Psoas muscle (tissue), 8 donors: ENCODE measurements around the gene ZEB1. TPM values are rescaled to one million over a fixed set of nuclear protein-coding genes. Genes with fewer than 3 reads are reported as not detected.

Source experiments
- ATAC-seq, 4 donors: fragments of 200-7000 bp; cut with Tn5 transposase; one replicate each; pipeline ENCODE4 v1.9.1; 2020; ENCODE audit warnings: moderate library complexity in 3 of 4, mild to moderate bottlenecking in 2 of 4
- DNase-seq, 2 donors: peaks; one replicate each; pipeline ENCODE4 v3.0.0-alpha.2; 2020
- H3K27ac ChIP-seq: fragments of 200-600 bp; one replicate; pipeline ENCODE4 v1.8.0; 2022
- H3K27me3 ChIP-seq, 3 donors: fragments of 200-600 bp in 1 of 3; one replicate each; pipeline versions ENCODE4 v1.6.1 to v1.8.0; 2013 to 2022; ENCODE audit warnings: low read length in 2 of 3, mild to moderate bottlenecking in 2 of 3, moderate library complexity in 1 of 3; ENCODE audit not compliant: insufficient read depth in 3 of 3
- H3K36me3 ChIP-seq, 2 donors: fragments of 200-600 bp in 1 of 2; one replicate each; pipeline versions ENCODE4 v1.6.1 to v1.8.0; 2013 to 2022; ENCODE audit warnings: low read depth in 1 of 2, mild to moderate bottlenecking in 1 of 2, moderate library complexity in 1 of 2; ENCODE audit not compliant: insufficient read depth in 1 of 2
- H3K4me1 ChIP-seq: fragments of 200-600 bp; one replicate; pipeline ENCODE4 v1.8.0; 2022
- H3K4me3 ChIP-seq: fragments of 200-600 bp; one replicate; pipeline ENCODE4 v1.8.0; 2022; ENCODE audit warnings: mild to moderate bottlenecking
- H3K9me3 ChIP-seq: fragments of 200-600 bp; one replicate; pipeline ENCODE4 v1.8.0; 2022
- WGBS, 3 donors: extraction: QIAGEN DNeasy Blood & Tissue Kit; methylation state at CpG; one replicate each; pipeline versions ENCODE4 v1.1.6 to v1.1.7; 2013; 5-methylcytosine and 5-hydroxymethylcytosine counted together
- intact Hi-C, 2 donors: fragments of 100-400 bp; cut with DNase I; formaldehyde crosslinking; loops; one replicate each; pipeline versions ENCODE4 v1.11.0 to v1.14.2; 2022
- polyA plus RNA-seq, 3 donors: library from polyadenylated mRNA; stranded (reverse); fragments of 200-250 nt; gene quantifications; one replicate each; pipeline ENCODE4 v1.2.3, GENCODE V29; 2013
- total RNA-seq, 4 donors: library from RNA; stranded (reverse); fragmentation: NEBNext Ultra II Directional in 2 of 4; extraction: Animal tissue kit (Norgen Biotek cat#: 25700) in 2 of 4; gene quantifications; one replicate each; pipeline versions ENCODE4 v1.2.1 to v1.2.4, GENCODE V29; 2021 to 2023
- TF ChIP-seq, protein P1 (sequence below): fragments of 200-600 bp; IDR thresholded peaks from one replicate; pipeline ENCODE4 v1.8.0; 2022; ENCODE audit warnings: antibody characterized with exemption
- donor health status: healthy with polysubstance abuse.
- donor health status: DM: no; HTN: no; CAD: no; lungs with moderate emphysema.
- donor health status: Bipolar disorder and iron deficiency.
- donor health status: healthy.
- donor health status: DM: yes; HTN: yes; CAD: no.
- donor health status: DM: no; HTN: no; CAD: no.
- donor health status: DM: no; HTN: no; CAD: no.
- donor health status: DM: yes; HTN: yes; CAD: no.

ZEB1 gene
- total and polyA plus RNA-seq, 7 donors, result 18.7 to 99.8 (median 92.0) TPM

DNA sequence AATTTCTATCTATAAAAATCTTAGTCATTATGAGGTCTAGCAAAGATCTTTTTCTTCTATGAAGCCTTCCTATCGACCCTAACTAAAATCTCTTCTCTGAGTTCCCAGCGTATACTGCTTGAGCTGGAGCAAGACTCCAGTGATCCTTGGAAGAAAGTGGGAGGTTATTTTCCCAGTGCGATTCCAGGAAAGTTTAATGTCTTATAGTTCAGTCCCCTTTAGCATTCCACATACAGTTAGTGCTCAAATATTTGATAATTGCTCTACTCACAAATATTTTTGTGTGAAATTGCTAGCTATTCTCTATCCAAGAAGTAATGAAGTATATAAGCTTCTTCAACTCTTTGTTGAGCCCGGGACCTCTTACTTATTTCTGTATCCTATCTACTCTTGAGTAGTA, 47.7 kb downstream of the ZEB1 start:
- TF ChIP-seq, protein P1, sequence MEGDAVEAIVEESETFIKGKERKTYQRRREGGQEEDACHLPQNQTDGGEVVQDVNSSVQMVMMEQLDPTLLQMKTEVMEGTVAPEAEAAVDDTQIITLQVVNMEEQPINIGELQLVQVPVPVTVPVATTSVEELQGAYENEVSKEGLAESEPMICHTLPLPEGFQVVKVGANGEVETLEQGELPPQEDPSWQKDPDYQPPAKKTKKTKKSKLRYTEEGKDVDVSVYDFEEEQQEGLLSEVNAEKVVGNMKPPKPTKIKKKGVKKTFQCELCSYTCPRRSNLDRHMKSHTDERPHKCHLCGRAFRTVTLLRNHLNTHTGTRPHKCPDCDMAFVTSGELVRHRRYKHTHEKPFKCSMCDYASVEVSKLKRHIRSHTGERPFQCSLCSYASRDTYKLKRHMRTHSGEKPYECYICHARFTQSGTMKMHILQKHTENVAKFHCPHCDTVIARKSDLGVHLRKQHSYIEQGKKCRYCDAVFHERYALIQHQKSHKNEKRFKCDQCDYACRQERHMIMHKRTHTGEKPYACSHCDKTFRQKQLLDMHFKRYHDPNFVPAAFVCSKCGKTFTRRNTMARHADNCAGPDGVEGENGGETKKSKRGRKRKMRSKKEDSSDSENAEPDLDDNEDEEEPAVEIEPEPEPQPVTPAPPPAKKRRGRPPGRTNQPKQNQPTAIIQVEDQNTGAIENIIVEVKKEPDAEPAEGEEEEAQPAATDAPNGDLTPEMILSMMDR, result no peak
- no peak for DNase-seq
- H3K36me3 ChIP-seq, result peaks cover 0 to 5% of the 10 kb centered on the region in 2 donors
- no peaks in the 10 kb centered on the region for H3K9me3 ChIP-seq
- intact Hi-C loops, result no loop called here
- peaks cover 26% of the 10 kb centered on the region for H3K4me1 ChIP-seq
- no peak overlapping the region for H3K27ac ChIP-seq
- no peak overlapping the region for H3K4me3 ChIP-seq
- H3K27me3 ChIP-seq, result no peaks in the 10 kb centered on the region
- WGBS, 3 donors, result 89 to 91% (median 89%) methylated on average over 4 of the region's 4 CpGs
- no peak for ATAC-seq

- intact Hi-C loops, result no loop called here
- no peaks in the 10 kb centered on the region for H3K9me3 ChIP-seq
- H3K27ac ChIP-seq, result no peak overlapping the region
- H3K27me3 ChIP-seq, result no peaks in the 10 kb centered on the region
- peaks cover 0 to 1% of the 10 kb centered on the region in 2 donors for H3K36me3 ChIP-seq
- DNase-seq, result no peak
- TF ChIP-seq, protein P1, result no peak
- ATAC-seq, result peak in 2 of 4 donors; percentile 56 to 67
- H3K4me3 ChIP-seq, result no peak overlapping the region
- peaks cover 41% of the 10 kb centered on the region for H3K4me1 ChIP-seq
Measured at GRCh38 chr10:31368724-31369123, 49.7 kb downstream of the ZEB1 start.

GRCh38 chr10:31372439-31372838, 53.4 kb downstream of the ZEB1 start:
- Histone ChIP-seq H3K9me3 (no peaks in the 10 kb centered on the region), H3K36me3 (no peaks in the 10 kb centered on the region), H3K27me3 (no peaks in the 10 kb centered on the region), H3K4me1 (peaks cover 63% of the 10 kb centered on the region), H3K4me3 (peak overlapping the region; percentile 29), H3K27ac (peak overlapping the region; percentile 33)
- ATAC-seq (peak in 3 of 4 donors; percentile 70 to 77 (median 76)), DNase-seq (no peak)
- 51 to 82% (median 63%) methylated on average over 3 of the region's 3 CpGs for WGBS, 3 donors
- intact Hi-C loops, result no loop called here
- TF ChIP-seq, protein P1, result no peak

DNA sequence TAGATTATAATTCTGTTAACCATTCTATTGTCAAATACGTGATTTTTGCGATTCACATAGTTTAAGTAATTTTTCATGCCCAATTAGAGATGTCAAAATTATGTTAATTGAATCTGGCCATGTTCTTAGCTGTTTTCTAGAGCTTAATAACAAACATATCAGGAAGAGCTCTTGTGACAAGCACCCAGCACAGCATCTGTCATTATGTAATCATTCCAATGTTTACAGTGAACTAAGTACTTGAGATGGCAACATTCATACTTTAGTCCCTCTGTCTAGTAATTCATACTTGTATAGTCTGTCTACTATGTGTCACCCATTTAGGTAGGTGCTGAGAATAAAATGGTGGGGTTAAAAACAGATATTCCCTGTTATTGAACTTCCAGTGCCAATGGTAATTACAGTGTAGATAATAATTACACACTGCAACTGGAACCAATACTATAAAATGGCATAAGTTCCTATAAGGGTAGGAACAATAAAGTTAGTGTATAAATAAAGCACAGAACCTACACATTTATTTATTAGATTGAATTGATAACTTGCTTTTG, 55.2 kb downstream of the ZEB1 start:
- Histone ChIP-seq H3K27ac (peak overlapping the region; percentile 7), H3K36me3 (no peaks in the 10 kb centered on the region), H3K9me3 (no peaks in the 10 kb centered on the region), H3K4me1 (peaks cover 57% of the 10 kb centered on the region), H3K4me3 (peak overlapping the region; percentile 29), H3K27me3 (no peaks in the 10 kb centered on the region)
- TF ChIP-seq, protein P1, result no peak
- ATAC-seq (peak in 1 of 4 donors; percentile 50), DNase-seq (no peak)
- WGBS, 3 donors, result 77 to 87% (median 85%) methylated on average over 2 of the region's 2 CpGs
- intact Hi-C loops, result no loop called here

GRCh38 chr10:31381171-31381570, 62.2 kb downstream of the ZEB1 start:
- no peak for ATAC-seq
- TF ChIP-seq, protein P1, result no peak
- WGBS, 3 donors, result 72 to 79% (median 79%) methylated on average over 1 of the region's 1 CpG
- Histone ChIP-seq H3K27me3 (no peaks in the 10 kb centered on the region), H3K4me1 (peaks cover 46% of the 10 kb centered on the region), H3K27ac (no peak overlapping the region), H3K4me3 (no peak overlapping the region), H3K9me3 (no peaks in the 10 kb centered on the region), H3K36me3 (no peaks in the 10 kb centered on the region)
- DNase-seq, result no peak
- intact Hi-C loops, result no loop called here
